GM21423 (cell line): Measurements from ENCODE around the gene IER2.
A peak's percentile ranks its signal among the peaks of the same experiment; 100 is the strongest.
"Not testable (repeated sequence)": the region's sequence is repeated elsewhere in the genome, so short reads cannot be mapped to it uniquely, and the experiment has no call there.

Experiments
- ATAC-seq: cut with Tn5 transposase; IDR thresholded peaks from one replicate; pipeline ENCODE4 v1.9.1; 2021; ENCODE audit warnings: mild to moderate bottlenecking, moderate library complexity; ENCODE audit not compliant: unreplicated experiment

The IER2 gene

GRCh38 chr19:13138171-13138915 is 11.9 kb upstream of the IER2 start:
- no peak for ATAC-seq

GRCh38 chr19:13138916-13139198 is 11.4 kb upstream of the IER2 start:
- ATAC-seq: no peak

- ATAC-seq: no peak
Observed at GRCh38 chr19:13139633-13140311, 10.4 kb upstream of the IER2 start.

- ATAC-seq: no peak
Observed at GRCh38 chr19:13146763-13147563, 3.2 kb upstream of the IER2 start.

GRCh38 chr19:13149173-13149627 is 1.0 kb upstream of the IER2 start:
- ATAC-seq: not testable (repeated sequence)

- no peak for ATAC-seq
Observed at GRCh38 chr19:13149628-13150186, 504 bp upstream of the IER2 start.

GRCh38 chr19:13150931-13151604 is 857 bp downstream of the IER2 start:
- ATAC-seq: no peak

GRCh38 chr19:13151605-13152355 is 1.6 kb downstream of the IER2 start:
- peak; percentile 40 for ATAC-seq

GRCh38 chr19:13152356-13152973 is 2.3 kb downstream of the IER2 start:
- no peak for ATAC-seq

GRCh38 chr19:13152974-13153568 is 2.9 kb downstream of the IER2 start:
- ATAC-seq: no peak

- ATAC-seq: no peak
Observed at GRCh38 chr19:13153569-13154240, 3.5 kb downstream of the IER2 start.

- ATAC-seq: no peak
Observed at GRCh38 chr19:13154241-13154778, 4.1 kb downstream of the IER2 start.

GRCh38 chr19:13154911-13155471 is 4.8 kb downstream of the IER2 start:
- no peak for ATAC-seq

- peak; percentile 21 for ATAC-seq
Observed at GRCh38 chr19:13155472-13156359, 5.5 kb downstream of the IER2 start.

- ATAC-seq: no peak
Observed at GRCh38 chr19:13159713-13160112, 9.5 kb downstream of the IER2 start.

GRCh38 chr19:13160557-13160956 is 10.3 kb downstream of the IER2 start:
- ATAC-seq: no peak
